Kidney (tissue), 14 donors: ENCODE data around the gene KPNB1. TPM values are rescaled to one million over a fixed set of nuclear protein-coding genes. Genes with fewer than 3 reads are reported as not detected.

Experiments
- DNase-seq, 5 donors: peaks; one replicate each; pipeline ENCODE4 v3.0.0-alpha.2; 2013 to 2020
- FAIRE-seq: peaks from 2 replicates; lab custom pipeline; 2012; peaks lifted over from hg19 to GRCh38; lab: Jason Lieb, UNC
- H3K27ac ChIP-seq, 2 donors: one replicate each; pipeline ENCODE4 v1.7.0; 2013; ENCODE audit warnings: low read depth in 2 of 2, low read length in 2 of 2, inconsistent platforms in 1 of 2
- H3K27me3 ChIP-seq: one replicate; pipeline ENCODE4 v1.7.1; 2013; ENCODE audit warnings: low read length, inconsistent platforms; ENCODE audit not compliant: control insufficient read depth, insufficient read depth
- H3K36me3 ChIP-seq, 3 donors: one replicate each; pipeline versions ENCODE4 v1.7.0 to v1.7.1; 2013; ENCODE audit warnings: low read length in 3 of 3, control low read depth in 1 of 3, inconsistent platforms in 1 of 3; ENCODE audit not compliant: insufficient read depth in 3 of 3, control insufficient read depth in 2 of 3
- H3K4me1 ChIP-seq, 3 donors: one replicate each; pipeline versions ENCODE4 v1.7.0 to v1.7.1; 2013; ENCODE audit warnings: low read length in 3 of 3, inconsistent platforms in 1 of 3, low read depth in 1 of 3; ENCODE audit not compliant: control insufficient read depth in 2 of 3, insufficient read depth in 2 of 3
- H3K4me3 ChIP-seq, 3 donors: one replicate each; pipeline versions ENCODE4 v1.7.0 to v1.8.1; 2013; ENCODE audit warnings: low read length in 3 of 3, control low read depth in 1 of 3, inconsistent platforms in 1 of 3
- H3K9ac ChIP-seq, 3 donors: one replicate each; pipeline versions ENCODE4 v1.7.0 to v1.7.1; 2013; ENCODE audit warnings: low read length in 3 of 3, control low read depth in 1 of 3, inconsistent platforms in 1 of 3
- H3K9me3 ChIP-seq, 3 donors: one replicate each; pipeline versions ENCODE4 v1.7.0 to v1.7.1; 2013; ENCODE audit warnings: low read length in 3 of 3, control low read depth in 1 of 3, inconsistent platforms in 1 of 3; ENCODE audit not compliant: control insufficient read depth in 2 of 3, insufficient read depth in 1 of 3
- CTCF ChIP-seq: IDR thresholded peaks from 3 replicates; pipeline ENCODE4 v1.5.1; 2012; ENCODE audit warnings: mild to moderate bottlenecking, moderate library complexity, borderline replicate concordance; ENCODE audit not compliant: insufficient read depth; ENCODE audit errors: extremely low read depth
- intact Hi-C: fragments of 100-400 bp; cut with DNase I; formaldehyde crosslinking; loops from one replicate; pipeline ENCODE4 v1.11.1; 2022
- polyA plus RNA-seq: library from polyadenylated mRNA; stranded (reverse); fragments of 350-450 nt; fragmentation: Illumina TruSeq; extraction: RNeasy Lipid Tissue Mini Kit (QIAGEN cat#74804); gene quantifications from one replicate; pipeline ENCODE4 v1.2.3, GENCODE V29; 2014; ENCODE audit warnings: low read depth, low replicate concordance; ENCODE audit not compliant: insufficient read depth
- total RNA-seq: library from RNA; stranded (reverse); fragmentation: NEBNext Ultra II Directional; extraction: Animal tissue kit (Norgen Biotek cat#: 25700); gene quantifications from one replicate; pipeline ENCODE4 v1.2.1, GENCODE V29; 2021
- donor health status: control.
- donor health status: control.
- donor health status: control.
- donor health status: control.
- donor health status: control.
- donor health status: DM: yes; HTN: yes; CAD: no.
- donor health status: Normal renal cell carcinoma (clear cell type).

KPNB1 gene
- total and polyA plus RNA-seq, 2 donors from 2014 or later, result 49.1 to 220 TPM

GRCh38 chr17:47638903-47639302 is 10.8 kb upstream of the KPNB1 start:
- H3K9ac ChIP-seq, result no peak overlapping the region
- intact Hi-C loops, result no loop called here
- no peaks in the 10 kb centered on the region for H3K27me3 ChIP-seq
- DNase-seq, result no peak
- no peak for TF ChIP-seq CTCF
- no peaks in the 10 kb centered on the region for H3K4me1 ChIP-seq
- no peak for FAIRE-seq
- no peak overlapping the region for H3K27ac ChIP-seq
- H3K36me3 ChIP-seq, result peaks cover 0 to under 1% (median 0%) of the 10 kb centered on the region in 3 donors
- no peak overlapping the region for H3K4me3 ChIP-seq
- H3K9me3 ChIP-seq, result no peaks in the 10 kb centered on the region

- H3K9ac ChIP-seq, result no peak overlapping the region
- H3K4me1 ChIP-seq, result no peaks in the 10 kb centered on the region
- no peak overlapping the region for H3K4me3 ChIP-seq
- TF ChIP-seq CTCF, result no peak
- no peaks in the 10 kb centered on the region for H3K27me3 ChIP-seq
- intact Hi-C loops, result no loop called here
- H3K27ac ChIP-seq, result no peak overlapping the region
- no peak for DNase-seq
- no peak for FAIRE-seq
- no peaks in the 10 kb centered on the region for H3K9me3 ChIP-seq
- no peaks in the 10 kb centered on the region for H3K36me3 ChIP-seq
Observed at GRCh38 chr17:47640076-47640475, 9.6 kb upstream of the KPNB1 start.

- Histone ChIP-seq H3K27me3 (no peaks in the 10 kb centered on the region), H3K36me3 (no peaks in the 10 kb centered on the region), H3K9ac (no peak overlapping the region), H3K4me3 (no peak overlapping the region), H3K4me1 (no peaks in the 10 kb centered on the region), H3K9me3 (no peaks in the 10 kb centered on the region), H3K27ac (no peak overlapping the region)
- FAIRE-seq (no peak), DNase-seq (no peak)
- intact Hi-C loops, result no loop called here
- TF ChIP-seq CTCF, result no peak
Observed at GRCh38 chr17:47641202-47641601, 8.5 kb upstream of the KPNB1 start.

GRCh38 chr17:47643116-47643515 is 6.6 kb upstream of the KPNB1 start:
- H3K4me1 ChIP-seq, result no peaks in the 10 kb centered on the region
- no peak for TF ChIP-seq CTCF
- intact Hi-C loops, result no loop called here
- H3K27me3 ChIP-seq, result no peaks in the 10 kb centered on the region
- no peak for FAIRE-seq
- no peaks in the 10 kb centered on the region for H3K9me3 ChIP-seq
- H3K4me3 ChIP-seq, result no peak overlapping the region
- no peaks in the 10 kb centered on the region for H3K36me3 ChIP-seq
- no peak for DNase-seq
- H3K27ac ChIP-seq, result no peak overlapping the region
- H3K9ac ChIP-seq, result no peak overlapping the region
